ENCODE results near the gene KCNG2. TPM values are rescaled to one million over a fixed set of nuclear protein-coding genes. Genes with fewer than 3 reads are reported as not detected.

Gene KCNG2
- total RNA-seq, 1 experiment from 2014 or later: not detected

- Histone ChIP-seq H3K36me3 (ENCODE audit: control insufficient read depth in 1 of 2, insufficient read depth in 2 of 2, low read length in 2 of 2) (0 out of 4 replicates have a peak, but pooled peaks cover 0 to 10% of the 10 kb centered on the region in 2 experiments), H3K4me1 (ENCODE audit: control insufficient read depth in 1 of 2, insufficient read depth in 2 of 2, low read length in 2 of 2) (no peaks in the 10 kb centered on the region), H3K4me3 (replicated peaks in 1 of 2; ENCODE audit: low read depth in 1 of 2, low read length in 2 of 2) (no peak overlapping the region), H3K79me2 (ENCODE audit: insufficient read depth, low read length) (no peaks in the 10 kb centered on the region), H3K27me3 (ENCODE audit: insufficient read depth, low read length) (no peaks in the 10 kb centered on the region), H3K9ac (ENCODE audit: low read length) (no peak overlapping the region), H4K20me1 (ENCODE audit: insufficient read depth) (no peaks in the 10 kb centered on the region), H2AFZ (ENCODE audit: low read depth, low read length, poor library complexity, severe bottlenecking) (no peak overlapping the region), H3K9me2 (ENCODE audit: insufficient read depth) (no peaks in the 10 kb centered on the region), H3K27ac (ENCODE audit: low read depth, low read length) (no peak overlapping the region), H3K9me3 (ENCODE audit: control insufficient read depth in 1 of 2, insufficient read depth in 1 of 2, low read depth in 1 of 2, low read length in 2 of 2) (peaks cover 15 to 31% of the 10 kb centered on the region in 2 experiments; a peak in 2 of 4 replicates), H3K4me2 (ENCODE audit: low read length) (no peak overlapping the region)
- TF ChIP-seq MAX (IDR thresholded peaks at IDR 0.05) (no peak), ZNF274 (IDR thresholded peaks at IDR 0.05; ENCODE audit: low read depth, low read length) (no peak), CTCF (IDR thresholded peaks at IDR 0.05 in 2 of 3, conservative IDR thresholded peaks at IDR 0.05 in 1 of 3; ENCODE audit: borderline replicate concordance in 1 of 3, insufficient read depth in 1 of 3, low read depth in 2 of 3, low read length in 2 of 3) (no peak), TCF7L2 (IDR thresholded peaks at IDR 0.05; ENCODE audit: borderline replicate concordance, extremely low read depth, insufficient read depth, insufficient read length) (no peak), ELF1 (IDR thresholded peaks at IDR 0.05; ENCODE audit: borderline replicate concordance, low read depth) (no peak), REST (IDR thresholded peaks at IDR 0.05; ENCODE audit: low read depth) (no peak), RAD21 (IDR thresholded peaks at IDR 0.05; ENCODE audit: low read depth) (no peak), ATF3 (IDR thresholded peaks at IDR 0.05) (no peak)
- ChIA-PET CTCF (no interaction called here), RAD21 (ENCODE audit: low non-redundant PET in 1 of 2, low total read pairs in 2 of 2, uncharacterized antibody in 2 of 2, unreplicated experiment in 2 of 2) (no interaction called here), POLR2A (no interaction called here)
- BruUV-seq (replicated peaks): no TSS peak
- DNase-seq (ENCODE audit: low read depth, low spot score) (no peak), ATAC-seq (no peak)
- intact Hi-C loops (cut with micrococcal nuclease): no loop called here
Measured at GRCh38 chr18:79897940-79898625, 100.3 kb downstream of the KCNG2 start.

All from HCT116 (cell line).